ENCODE measurements around the gene ADGRB2.

DNA sequence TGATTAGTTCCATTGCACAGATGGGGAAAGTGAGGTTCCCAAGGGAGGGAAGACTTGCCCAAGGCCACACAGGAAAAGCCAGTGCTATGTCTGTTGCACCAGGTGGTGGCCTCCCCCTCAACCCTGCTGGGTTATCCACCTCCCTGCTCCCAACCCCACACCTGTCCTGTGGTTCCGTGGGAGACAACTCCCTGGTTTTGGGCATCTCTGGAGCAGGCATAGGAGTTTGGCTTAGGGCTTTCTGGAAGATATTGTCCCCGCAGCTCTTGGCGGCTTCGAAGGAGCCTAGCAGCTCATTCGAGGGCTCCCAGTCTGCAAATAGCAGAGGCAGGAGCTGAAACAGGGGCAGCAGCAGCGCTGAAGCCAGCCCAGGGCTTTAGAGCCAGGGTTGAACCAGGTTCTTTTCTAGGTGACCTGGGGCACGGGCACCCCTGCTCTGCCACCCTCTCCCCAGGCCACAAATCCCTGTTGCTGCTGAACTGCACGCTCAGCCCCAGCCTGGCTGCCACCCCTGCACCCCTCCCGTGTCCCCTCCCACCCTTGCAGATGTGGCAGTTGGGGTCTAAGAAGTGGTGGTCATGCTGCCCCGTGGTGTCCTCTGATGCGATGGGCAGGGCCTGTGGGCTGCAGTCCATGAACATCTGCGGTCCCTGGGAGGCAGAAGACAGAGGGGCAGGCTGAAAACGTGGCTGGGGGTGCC, 29.6 kb upstream of the ADGRB2 start:
- TF ChIP-seq POLR2A (IDR thresholded peaks at IDR 0.05; ENCODE audit: low read length) (no peak), GATA1 (IDR thresholded peaks at IDR 0.05; ENCODE audit: low read depth, low read length) (no peak)
